IPS DF 19.7 (cell line): Measurements from ENCODE around the gene ETV5.
"Not testable (repeated sequence)": the region's sequence is repeated elsewhere in the genome, so short reads cannot be mapped to it uniquely, and the experiment has no call there.

Source experiments
- DNase-seq: peaks from one replicate; pipeline ENCODE4 v3.0.0-alpha.2; 2013; ENCODE audit warnings: low read depth, low spot score

Gene ETV5

GRCh38 chr3:186022931-186023330 lies 86.0 kb downstream of the ETV5 start:
- no peak for DNase-seq

GRCh38 chr3:186021673-186022362 lies 87.1 kb downstream of the ETV5 start:
- DNase-seq = no peak

- DNase-seq = not testable (repeated sequence)
Observed at GRCh38 chr3:186021250-186021649, 87.6 kb downstream of the ETV5 start.

GRCh38 chr3:186019288-186019687 lies 89.6 kb downstream of the ETV5 start:
- not testable (repeated sequence) for DNase-seq

GRCh38 chr3:186014866-186015265 lies 94.0 kb downstream of the ETV5 start:
- DNase-seq = no peak

GRCh38 chr3:186013312-186013711 lies 95.6 kb downstream of the ETV5 start:
- DNase-seq = no peak

- no peak for DNase-seq
Observed at GRCh38 chr3:186012137-186012536, 96.8 kb downstream of the ETV5 start.

- DNase-seq = no peak
Observed at GRCh38 chr3:186004671-186005070, 104.2 kb downstream of the ETV5 start.

- DNase-seq = no peak
Observed at GRCh38 chr3:186004209-186004608, 104.7 kb downstream of the ETV5 start.

- no peak for DNase-seq
Observed at GRCh38 chr3:186003610-186004009, 105.3 kb downstream of the ETV5 start.

- no peak for DNase-seq
Observed at GRCh38 chr3:186002884-186003472, 105.9 kb downstream of the ETV5 start.

GRCh38 chr3:186001842-186002241 lies 107.0 kb downstream of the ETV5 start:
- no peak for DNase-seq

GRCh38 chr3:185999221-185999620 lies 109.7 kb downstream of the ETV5 start:
- DNase-seq = no peak

GRCh38 chr3:185998136-185998535 lies 110.8 kb downstream of the ETV5 start:
- DNase-seq = no peak

GRCh38 chr3:185997130-185997529 lies 111.8 kb downstream of the ETV5 start:
- DNase-seq = no peak
